Measurements from ENCODE around the gene AMER3. TPM values are rescaled to one million over a fixed set of nuclear protein-coding genes. Genes with fewer than 3 reads are reported as not detected.

AMER3 gene
- total RNA-seq, 1 donor from 2014 or later = 0.18 TPM

DNA sequence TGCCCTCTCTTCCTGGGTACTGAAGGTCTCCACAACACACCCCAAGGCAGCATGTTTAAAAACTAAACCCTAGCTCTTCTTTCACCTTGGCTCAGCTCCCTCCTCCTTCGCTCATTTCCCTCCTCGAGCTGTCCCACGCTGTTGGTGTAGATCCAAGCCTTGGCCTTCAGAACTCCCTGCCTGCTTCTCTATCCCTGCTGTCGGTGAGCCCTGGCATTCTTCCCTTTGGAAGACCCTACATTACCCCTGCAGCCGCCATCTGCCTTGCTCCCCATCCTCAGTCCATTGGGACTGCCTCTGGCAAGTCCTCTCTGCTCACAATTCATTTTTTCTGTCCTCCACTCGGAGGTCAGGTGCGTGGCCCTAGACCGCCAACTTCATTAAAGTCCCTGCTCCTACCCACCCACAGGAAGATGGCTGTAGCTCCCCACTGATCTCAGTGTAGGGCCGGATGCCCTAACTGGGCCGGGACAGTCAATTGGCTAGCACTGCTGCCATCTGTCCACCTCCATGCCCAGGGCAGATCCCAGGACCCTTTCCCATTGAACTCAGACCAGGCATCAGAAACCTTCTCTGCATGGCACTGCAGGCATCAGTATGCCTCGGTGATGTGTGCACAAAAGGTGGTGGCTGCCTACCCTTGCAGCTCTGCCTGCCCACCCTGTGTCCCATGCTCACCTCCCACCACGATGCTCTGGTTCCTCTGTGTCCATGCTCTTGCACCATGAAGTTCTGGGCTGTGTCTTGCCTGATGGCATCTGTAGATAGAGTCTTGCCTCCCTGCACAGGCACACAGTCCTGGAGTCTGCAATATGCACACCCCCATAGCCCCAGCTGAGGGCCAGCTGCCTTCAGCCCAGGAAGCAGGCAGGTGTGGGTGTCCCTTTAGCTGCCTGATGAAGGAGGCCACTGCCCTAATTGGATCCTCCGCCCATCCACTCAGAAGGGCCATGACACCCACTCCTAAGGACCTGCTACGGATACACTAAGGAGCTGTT, 5.7 kb downstream of the AMER3 start:
- no peak for DNase-seq (ENCODE audit: low spot score)
- no peaks in the 10 kb centered on the region for H3K9me3 Mint-ChIP-seq (ENCODE audit: unreplicated experiment)
- peaks cover 4% of the 10 kb centered on the region for H3K4me1 Mint-ChIP-seq (ENCODE audit: unreplicated experiment)
- no peak overlapping the region for H3K4me3 Mint-ChIP-seq (ENCODE audit: unreplicated experiment)
- H3K36me3 Mint-ChIP-seq (ENCODE audit: low read depth, unreplicated experiment) = no peaks in the 10 kb centered on the region
- no peak for TF ChIP-seq CTCF (IDR thresholded peaks at IDR 0.05; ENCODE audit: unreplicated experiment)
- H3K27me3 Mint-ChIP-seq (ENCODE audit: unreplicated experiment) = peaks cover 7% of the 10 kb centered on the region
- no peak overlapping the region for H3K27ac Mint-ChIP-seq (ENCODE audit: unreplicated experiment)

DNA sequence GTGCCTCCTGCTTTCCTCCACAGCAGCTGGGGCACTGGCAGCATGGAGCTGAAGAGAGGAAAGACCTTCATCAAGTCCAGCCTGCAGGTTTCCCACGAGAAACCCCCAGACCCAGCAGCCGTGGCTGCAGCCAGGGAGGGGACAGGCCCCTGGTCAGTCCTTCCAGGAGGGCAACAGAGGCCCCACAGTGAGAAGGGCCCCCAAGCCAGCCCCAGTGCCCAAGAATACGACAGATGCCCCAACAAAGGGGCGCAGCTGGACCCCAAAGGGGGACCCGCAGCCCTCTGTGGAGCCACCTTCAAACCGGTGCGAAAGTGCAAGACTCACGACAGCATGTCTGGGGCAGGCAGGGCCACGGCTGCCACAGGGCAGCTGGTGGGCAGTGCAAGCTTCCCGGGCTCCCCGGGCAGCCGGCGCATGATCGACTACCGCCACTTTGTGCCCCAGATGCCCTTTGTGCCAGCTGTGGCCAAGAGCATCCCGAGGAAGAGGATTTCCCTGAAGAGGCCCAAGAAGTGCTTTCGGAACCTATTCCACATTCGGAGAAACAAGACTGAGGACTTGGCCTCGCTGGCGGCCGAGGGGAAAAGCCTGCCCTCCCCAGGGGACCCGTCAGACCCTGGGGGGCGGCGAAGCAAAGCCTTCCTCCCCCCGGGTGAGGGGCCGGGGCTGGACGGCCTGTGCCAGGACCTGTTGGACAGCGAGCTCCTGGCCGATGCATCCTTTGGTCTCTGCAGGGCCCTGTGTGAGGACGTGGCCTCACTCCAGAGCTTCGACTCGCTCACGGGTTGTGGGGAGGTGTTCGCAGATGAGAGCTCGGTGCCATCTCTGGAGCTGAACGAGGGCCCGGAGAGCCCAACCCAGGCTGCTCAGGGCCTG, 6.9 kb downstream of the AMER3 start:
- Mint-ChIP-seq H3K9me3 (ENCODE audit: unreplicated experiment) (no peaks in the 10 kb centered on the region), H3K4me3 (ENCODE audit: unreplicated experiment) (no peak overlapping the region), H3K27me3 (ENCODE audit: unreplicated experiment) (peaks cover 7% of the 10 kb centered on the region), H3K36me3 (ENCODE audit: low read depth, unreplicated experiment) (no peaks in the 10 kb centered on the region), H3K4me1 (ENCODE audit: unreplicated experiment) (no peaks in the 10 kb centered on the region), H3K27ac (ENCODE audit: unreplicated experiment) (no peak overlapping the region)
- DNase-seq (ENCODE audit: low spot score) = no peak
- no peak for TF ChIP-seq CTCF (IDR thresholded peaks at IDR 0.05; ENCODE audit: unreplicated experiment)

DNA sequence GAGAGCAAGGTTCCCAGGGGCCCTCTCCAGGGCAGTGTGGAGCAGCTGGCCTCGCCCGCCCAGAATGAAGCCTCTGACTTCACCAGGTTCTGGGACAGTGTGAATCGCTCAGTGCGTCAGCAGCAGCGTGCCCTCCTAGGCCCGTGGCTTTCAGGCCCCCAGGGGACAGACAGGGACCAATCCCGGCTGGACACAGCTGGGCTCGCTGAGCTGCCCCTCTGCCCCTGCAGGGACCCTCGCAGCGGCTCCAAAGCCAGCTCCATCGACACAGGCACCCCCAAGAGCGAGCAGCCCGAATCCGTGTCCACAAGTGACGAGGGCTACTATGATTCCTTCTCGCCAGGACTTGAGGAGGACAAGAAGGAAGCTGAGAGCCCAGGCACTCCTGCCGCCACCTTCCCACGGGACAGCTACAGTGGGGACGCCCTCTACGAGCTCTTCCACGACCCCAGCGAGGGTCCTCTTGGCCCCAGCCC, 7.6 kb downstream of the AMER3 start:
- Mint-ChIP-seq H3K4me1 (ENCODE audit: unreplicated experiment) (no peaks in the 10 kb centered on the region), H3K27ac (ENCODE audit: unreplicated experiment) (no peak overlapping the region), H3K27me3 (ENCODE audit: unreplicated experiment) (peaks cover 5% of the 10 kb centered on the region), H3K36me3 (ENCODE audit: low read depth, unreplicated experiment) (no peaks in the 10 kb centered on the region), H3K9me3 (ENCODE audit: unreplicated experiment) (no peaks in the 10 kb centered on the region), H3K4me3 (ENCODE audit: unreplicated experiment) (no peak overlapping the region)
- no peak for DNase-seq (ENCODE audit: low spot score)
- TF ChIP-seq CTCF (IDR thresholded peaks at IDR 0.05; ENCODE audit: unreplicated experiment) = no peak

- Mint-ChIP-seq H3K4me1 (ENCODE audit: unreplicated experiment) (no peaks in the 10 kb centered on the region), H3K9me3 (ENCODE audit: unreplicated experiment) (no peaks in the 10 kb centered on the region), H3K36me3 (ENCODE audit: low read depth, unreplicated experiment) (no peaks in the 10 kb centered on the region), H3K4me3 (ENCODE audit: unreplicated experiment) (no peak overlapping the region), H3K27me3 (ENCODE audit: unreplicated experiment) (peaks cover 5% of the 10 kb centered on the region), H3K27ac (ENCODE audit: unreplicated experiment) (no peak overlapping the region)
- DNase-seq (ENCODE audit: low spot score) = no peak
- no peak for TF ChIP-seq CTCF (IDR thresholded peaks at IDR 0.05; ENCODE audit: unreplicated experiment)
Observed at GRCh38 chr2:130763405-130763804, 8.1 kb downstream of the AMER3 start.

Data from endothelial cell (in vitro differentiated cells).